Neural progenitor cell (in vitro differentiated cells): Measurements from ENCODE around the gene KRT222. TPM values are rescaled to one million over a fixed set of nuclear protein-coding genes. Genes with fewer than 3 reads are reported as not detected.

Experiments
- DNase-seq: peaks from one replicate; pipeline ENCODE4 v3.0.0-alpha.2; 2016; ENCODE audit warnings: low spot score
- H2AFZ ChIP-seq: fragments of 200-600 bp; sonication (generic); replicated peaks from 2 replicates; pipeline ENCODE4 v1.6.1; 2016; ENCODE audit warnings: antibody characterized with exemption
- H3F3A ChIP-seq: fragments of 200-600 bp; sonication (generic); 2 replicates; pipeline ENCODE4 v1.6.1; 2016; ENCODE audit warnings: antibody characterized with exemption, low read depth
- H3K27ac ChIP-seq: fragments of 200-600 bp; sonication (generic); 2 replicates; pipeline ENCODE4 v1.5.1; 2016; ENCODE audit warnings: mild to moderate bottlenecking
- H3K27me3 ChIP-seq: fragments of 200-600 bp; sonication (generic); 2 replicates; pipeline ENCODE4 v1.6.1; 2016; ENCODE audit warnings: mild to moderate bottlenecking, moderate library complexity
- H3K36me3 ChIP-seq: fragments of 200-600 bp; sonication (generic); 2 replicates; pipeline ENCODE4 v1.5.1; 2016
- H3K4me1 ChIP-seq: fragments of 200-600 bp; sonication (generic); 2 replicates; pipeline ENCODE4 v1.6.1; 2016; ENCODE audit warnings: mixed run types
- H3K4me2 ChIP-seq: fragments of 200-600 bp; sonication (generic); 2 replicates; pipeline ENCODE4 v1.6.1; 2016
- H3K4me3 ChIP-seq: fragments of 200-600 bp; sonication (generic); 2 replicates; pipeline ENCODE4 v1.5.1; 2016
- H3K79me2 ChIP-seq: fragments of 200-600 bp; sonication (generic); 2 replicates; pipeline ENCODE4 v1.6.1; 2016; ENCODE audit warnings: low read depth
- H3K9ac ChIP-seq: fragments of 200-600 bp; sonication (generic); 2 replicates; pipeline ENCODE4 v1.6.1; 2016
- H3K9me3 ChIP-seq: fragments of 200-600 bp; sonication (generic); 2 replicates; pipeline ENCODE4 v1.5.1; 2016; ENCODE audit warnings: low read depth
- H4K20me1 ChIP-seq: fragments of 200-600 bp; sonication (generic); 2 replicates; pipeline ENCODE4 v1.6.1; 2016; ENCODE audit warnings: low read depth
- H3K27ac Mint-ChIP-seq: 3 replicates; pipeline ENCODE4 v1.8.0; 2021; ENCODE audit warnings: mixed read lengths
- H3K27me3 Mint-ChIP-seq: 2 replicates; pipeline ENCODE4 v1.8.0; 2022; ENCODE audit warnings: low read depth, mild to moderate bottlenecking, inconsistent platforms, moderate library complexity, mixed read lengths; ENCODE audit not compliant: insufficient read depth
- H3K36me3 Mint-ChIP-seq: 3 replicates; pipeline ENCODE4 v1.8.0; 2021; ENCODE audit warnings: mixed read lengths
- H3K4me1 Mint-ChIP-seq: 3 replicates; pipeline ENCODE4 v1.8.0; 2021; ENCODE audit warnings: mixed read lengths
- H3K4me3 Mint-ChIP-seq: 3 replicates; pipeline ENCODE4 v1.8.0; 2021; ENCODE audit warnings: mild to moderate bottlenecking, moderate library complexity, mixed read lengths
- H3K9me3 Mint-ChIP-seq: 3 replicates; pipeline ENCODE4 v1.8.0; 2020; ENCODE audit warnings: mixed read lengths
- CTCF ChIP-seq: fragments of 200-600 bp; sonication (generic); IDR thresholded peaks from 2 replicates; pipeline ENCODE4 v1.5.1; 2017; ENCODE audit warnings: antibody characterized with exemption, mild to moderate bottlenecking
- EZH2 ChIP-seq: fragments of 200-600 bp; sonication (generic); IDR thresholded peaks from 2 replicates; pipeline ENCODE4 v1.6.1; 2017; ENCODE audit warnings: antibody characterized with exemption, mild to moderate bottlenecking, moderate library complexity
- EZH2phosphoT487 ChIP-seq: fragments of 200-600 bp; sonication (generic); IDR thresholded peaks from 2 replicates; pipeline ENCODE4 v1.6.1; 2017; ENCODE audit warnings: antibody characterized with exemption
- total RNA-seq: library from RNA; depleted of rRNA; stranded (reverse); fragments of >200 nt; gene quantifications from 2 replicates; pipeline ENCODE4 v1.2.3, GENCODE V29; 2015; ENCODE audit warnings: low replicate concordance

The KRT222 gene
- total RNA-seq, 1 donor from 2014 or later: 0.39 TPM

- Mint-ChIP-seq H3K27ac (no peak overlapping the region), H3K27me3 (peaks cover 9% of the 10 kb centered on the region), H3K9me3 (no peaks in the 10 kb centered on the region), H3K36me3 (no peaks in the 10 kb centered on the region), H3K4me3 (no peak overlapping the region), H3K4me1 (peaks cover 2% of the 10 kb centered on the region)
- H3K4me3 ChIP-seq: no peak overlapping the region
- H3K9me3 ChIP-seq: no peaks in the 10 kb centered on the region
- H3K4me2 ChIP-seq: no peak overlapping the region
- H3K27me3 ChIP-seq: peaks cover 8% of the 10 kb centered on the region
- H3F3A ChIP-seq: no peaks in the 10 kb centered on the region
- no peak overlapping the region for H3K9ac ChIP-seq
- H3K36me3 ChIP-seq: no peaks in the 10 kb centered on the region
- TF ChIP-seq CTCF (no peak), EZH2 (no peak), EZH2phosphoT487 (no peak)
- H2AFZ ChIP-seq: peak overlapping the region; percentile 68
- no peaks in the 10 kb centered on the region for H3K79me2 ChIP-seq
- no peaks in the 10 kb centered on the region for H4K20me1 ChIP-seq
- DNase-seq: no peak
- H3K27ac ChIP-seq: no peak overlapping the region
- no peaks in the 10 kb centered on the region for H3K4me1 ChIP-seq
These were observed 49.0 kb downstream of the KRT222 start for GRCh38 chr17:40615841-40616476.

GRCh38 chr17:40615068-40615840 lies 49.7 kb downstream of the KRT222 start:
- Histone ChIP-seq H3K9ac (no peak overlapping the region), H3K27me3 (peaks cover 8% of the 10 kb centered on the region), H3K4me1 (no peaks in the 10 kb centered on the region), H3K4me2 (no peak overlapping the region), H3K27ac (no peak overlapping the region), H4K20me1 (no peaks in the 10 kb centered on the region), H2AFZ (peak overlapping the region; percentile 68), H3K4me3 (no peak overlapping the region), H3F3A (no peaks in the 10 kb centered on the region), H3K79me2 (no peaks in the 10 kb centered on the region), H3K9me3 (no peaks in the 10 kb centered on the region), H3K36me3 (no peaks in the 10 kb centered on the region)
- Mint-ChIP-seq H3K4me1 (peaks cover 2% of the 10 kb centered on the region), H3K36me3 (no peaks in the 10 kb centered on the region), H3K27me3 (peaks cover 9% of the 10 kb centered on the region), H3K27ac (no peak overlapping the region), H3K9me3 (no peaks in the 10 kb centered on the region), H3K4me3 (no peak overlapping the region)
- DNase-seq: peak; percentile 68
- TF ChIP-seq EZH2 (no peak), CTCF (peak; percentile 60)

DNA sequence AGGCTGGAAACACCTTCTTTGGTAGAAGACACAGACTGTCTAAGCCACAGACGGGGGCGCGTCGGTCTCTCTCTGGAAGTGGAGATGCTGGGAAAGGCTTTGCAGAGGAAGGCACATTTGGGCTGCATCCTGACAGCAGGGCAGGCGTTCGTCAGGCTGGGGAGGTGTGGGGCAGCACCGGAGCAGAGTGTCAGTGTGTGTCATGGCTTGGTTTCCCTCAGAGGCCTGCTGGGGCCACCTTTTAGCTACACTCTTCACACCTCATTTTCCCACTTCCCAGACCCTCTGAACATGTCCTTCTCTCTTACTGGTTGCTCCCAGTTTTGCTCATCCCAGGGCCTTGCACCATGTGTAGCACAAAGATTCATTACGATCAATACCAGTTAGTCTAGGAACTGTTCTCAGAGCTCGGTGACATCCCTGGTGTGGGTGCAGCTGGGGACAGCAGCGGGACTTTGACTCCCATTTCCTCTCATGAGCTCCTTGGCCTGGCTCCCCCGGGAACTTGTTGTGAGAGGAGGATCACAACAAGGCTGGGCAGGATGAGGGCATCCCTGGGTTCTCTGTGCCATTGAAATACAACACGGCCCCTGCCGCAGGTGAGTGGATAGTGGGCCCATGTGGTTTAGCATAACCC lies 50.4 kb downstream of the KRT222 start:
- Mint-ChIP-seq H3K4me3 (no peak overlapping the region), H3K36me3 (no peaks in the 10 kb centered on the region), H3K4me1 (peaks cover 2% of the 10 kb centered on the region), H3K9me3 (no peaks in the 10 kb centered on the region), H3K27ac (no peak overlapping the region), H3K27me3 (peaks cover 9% of the 10 kb centered on the region)
- H3K36me3 ChIP-seq: no peaks in the 10 kb centered on the region
- H3F3A ChIP-seq: no peaks in the 10 kb centered on the region
- no peaks in the 10 kb centered on the region for H3K79me2 ChIP-seq
- no peak overlapping the region for H3K9ac ChIP-seq
- H3K4me2 ChIP-seq: no peak overlapping the region
- H3K27me3 ChIP-seq: peaks cover 5% of the 10 kb centered on the region
- H3K27ac ChIP-seq: no peak overlapping the region
- no peaks in the 10 kb centered on the region for H3K9me3 ChIP-seq
- DNase-seq: no peak
- H4K20me1 ChIP-seq: no peaks in the 10 kb centered on the region
- no peak overlapping the region for H3K4me3 ChIP-seq
- no peaks in the 10 kb centered on the region for H3K4me1 ChIP-seq
- no peak overlapping the region for H2AFZ ChIP-seq
- TF ChIP-seq EZH2 (no peak), EZH2phosphoT487 (no peak), CTCF (no peak)
